SK-N-SH (cell line): ENCODE results near the gene RNFT2.

Experiments
- EP300 ChIP-seq, 2 experiments: IDR thresholded peaks; 2 replicates each; pipeline versions ENCODE4 v1.4.0 to v1.6.1; 2012; ENCODE audit warnings: borderline replicate concordance in 1 of 2, low read depth in 1 of 2, low read length in 1 of 2
- GATA2 ChIP-seq: sonication (generic); formaldehyde crosslinking; IDR thresholded peaks from 2 replicates; pipeline ENCODE4 v1.5.0; 2020; ENCODE audit warnings: mild to moderate bottlenecking, missing genetic modification reagents
- JUND ChIP-seq: IDR thresholded peaks from 2 replicates; pipeline ENCODE4 v1.4.0; 2012
- MEF2A ChIP-seq: IDR thresholded peaks from 2 replicates; pipeline ENCODE4 v1.4.0; 2012; ENCODE audit warnings: low read depth, borderline replicate concordance
- MXI1 ChIP-seq: IDR thresholded peaks from 2 replicates; pipeline ENCODE4 v1.6.1; 2012; ENCODE audit warnings: mild to moderate bottlenecking, low read depth, low read length, improper control_type of control experiment
- POLR2AphosphoS5 ChIP-seq: IDR thresholded peaks from 2 replicates; pipeline ENCODE4 v1.6.1; 2012; ENCODE audit warnings: low read depth, low read length
- TAF1 ChIP-seq: IDR thresholded peaks from 2 replicates; pipeline ENCODE4 v1.6.1; 2012; ENCODE audit warnings: low read depth, mild to moderate bottlenecking, low read length, moderate library complexity, borderline replicate concordance
- YY1 ChIP-seq: IDR thresholded peaks from 2 replicates; pipeline ENCODE4 v1.4.0; 2012; ENCODE audit warnings: low read depth, mild to moderate bottlenecking
- TF ChIP-seq, protein P1 (sequence below): IDR thresholded peaks from 2 replicates; pipeline ENCODE4 v1.6.1; 2012; ENCODE audit warnings: mild to moderate bottlenecking, low read depth, low read length, moderate library complexity
- TF ChIP-seq, protein P2 (sequence below): fragments of 200-600 bp; sonication (generic); IDR thresholded peaks from 2 replicates; pipeline ENCODE4 v1.6.1; 2017; ENCODE audit warnings: antibody characterized with exemption, mild to moderate bottlenecking, moderate library complexity
- TF ChIP-seq, protein P3 (sequence below): IDR thresholded peaks from 2 replicates; pipeline ENCODE4 v1.4.0; 2012; ENCODE audit warnings: low read depth, borderline replicate concordance

DNA sequence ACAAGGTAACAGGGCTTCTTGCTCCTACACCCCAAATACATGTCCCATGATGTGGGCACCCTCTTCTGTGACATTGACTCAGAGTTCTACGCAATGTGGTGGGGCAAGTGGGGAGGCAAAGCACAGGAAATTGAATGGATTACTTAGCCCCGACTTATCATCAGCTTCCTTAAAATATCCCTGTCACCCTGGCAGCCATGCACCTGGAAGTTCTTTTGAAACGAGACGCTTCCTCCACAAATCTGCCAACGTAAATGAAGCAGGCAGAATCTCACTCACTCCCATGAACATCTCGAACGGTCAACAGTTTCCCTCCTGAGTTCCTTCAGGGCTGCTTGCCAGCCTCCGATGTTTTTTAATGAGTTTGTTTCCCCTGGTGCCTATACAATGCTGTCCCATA, 33.5 kb downstream of the RNFT2 start:
- TF ChIP-seq, protein P1, sequence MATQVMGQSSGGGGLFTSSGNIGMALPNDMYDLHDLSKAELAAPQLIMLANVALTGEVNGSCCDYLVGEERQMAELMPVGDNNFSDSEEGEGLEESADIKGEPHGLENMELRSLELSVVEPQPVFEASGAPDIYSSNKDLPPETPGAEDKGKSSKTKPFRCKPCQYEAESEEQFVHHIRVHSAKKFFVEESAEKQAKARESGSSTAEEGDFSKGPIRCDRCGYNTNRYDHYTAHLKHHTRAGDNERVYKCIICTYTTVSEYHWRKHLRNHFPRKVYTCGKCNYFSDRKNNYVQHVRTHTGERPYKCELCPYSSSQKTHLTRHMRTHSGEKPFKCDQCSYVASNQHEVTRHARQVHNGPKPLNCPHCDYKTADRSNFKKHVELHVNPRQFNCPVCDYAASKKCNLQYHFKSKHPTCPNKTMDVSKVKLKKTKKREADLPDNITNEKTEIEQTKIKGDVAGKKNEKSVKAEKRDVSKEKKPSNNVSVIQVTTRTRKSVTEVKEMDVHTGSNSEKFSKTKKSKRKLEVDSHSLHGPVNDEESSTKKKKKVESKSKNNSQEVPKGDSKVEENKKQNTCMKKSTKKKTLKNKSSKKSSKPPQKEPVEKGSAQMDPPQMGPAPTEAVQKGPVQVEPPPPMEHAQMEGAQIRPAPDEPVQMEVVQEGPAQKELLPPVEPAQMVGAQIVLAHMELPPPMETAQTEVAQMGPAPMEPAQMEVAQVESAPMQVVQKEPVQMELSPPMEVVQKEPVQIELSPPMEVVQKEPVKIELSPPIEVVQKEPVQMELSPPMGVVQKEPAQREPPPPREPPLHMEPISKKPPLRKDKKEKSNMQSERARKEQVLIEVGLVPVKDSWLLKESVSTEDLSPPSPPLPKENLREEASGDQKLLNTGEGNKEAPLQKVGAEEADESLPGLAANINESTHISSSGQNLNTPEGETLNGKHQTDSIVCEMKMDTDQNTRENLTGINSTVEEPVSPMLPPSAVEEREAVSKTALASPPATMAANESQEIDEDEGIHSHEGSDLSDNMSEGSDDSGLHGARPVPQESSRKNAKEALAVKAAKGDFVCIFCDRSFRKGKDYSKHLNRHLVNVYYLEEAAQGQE = no peak
- TF ChIP-seq, protein P2, sequence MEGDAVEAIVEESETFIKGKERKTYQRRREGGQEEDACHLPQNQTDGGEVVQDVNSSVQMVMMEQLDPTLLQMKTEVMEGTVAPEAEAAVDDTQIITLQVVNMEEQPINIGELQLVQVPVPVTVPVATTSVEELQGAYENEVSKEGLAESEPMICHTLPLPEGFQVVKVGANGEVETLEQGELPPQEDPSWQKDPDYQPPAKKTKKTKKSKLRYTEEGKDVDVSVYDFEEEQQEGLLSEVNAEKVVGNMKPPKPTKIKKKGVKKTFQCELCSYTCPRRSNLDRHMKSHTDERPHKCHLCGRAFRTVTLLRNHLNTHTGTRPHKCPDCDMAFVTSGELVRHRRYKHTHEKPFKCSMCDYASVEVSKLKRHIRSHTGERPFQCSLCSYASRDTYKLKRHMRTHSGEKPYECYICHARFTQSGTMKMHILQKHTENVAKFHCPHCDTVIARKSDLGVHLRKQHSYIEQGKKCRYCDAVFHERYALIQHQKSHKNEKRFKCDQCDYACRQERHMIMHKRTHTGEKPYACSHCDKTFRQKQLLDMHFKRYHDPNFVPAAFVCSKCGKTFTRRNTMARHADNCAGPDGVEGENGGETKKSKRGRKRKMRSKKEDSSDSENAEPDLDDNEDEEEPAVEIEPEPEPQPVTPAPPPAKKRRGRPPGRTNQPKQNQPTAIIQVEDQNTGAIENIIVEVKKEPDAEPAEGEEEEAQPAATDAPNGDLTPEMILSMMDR = no peak
- no peak for TF ChIP-seq MXI1
- TF ChIP-seq, protein P3, sequence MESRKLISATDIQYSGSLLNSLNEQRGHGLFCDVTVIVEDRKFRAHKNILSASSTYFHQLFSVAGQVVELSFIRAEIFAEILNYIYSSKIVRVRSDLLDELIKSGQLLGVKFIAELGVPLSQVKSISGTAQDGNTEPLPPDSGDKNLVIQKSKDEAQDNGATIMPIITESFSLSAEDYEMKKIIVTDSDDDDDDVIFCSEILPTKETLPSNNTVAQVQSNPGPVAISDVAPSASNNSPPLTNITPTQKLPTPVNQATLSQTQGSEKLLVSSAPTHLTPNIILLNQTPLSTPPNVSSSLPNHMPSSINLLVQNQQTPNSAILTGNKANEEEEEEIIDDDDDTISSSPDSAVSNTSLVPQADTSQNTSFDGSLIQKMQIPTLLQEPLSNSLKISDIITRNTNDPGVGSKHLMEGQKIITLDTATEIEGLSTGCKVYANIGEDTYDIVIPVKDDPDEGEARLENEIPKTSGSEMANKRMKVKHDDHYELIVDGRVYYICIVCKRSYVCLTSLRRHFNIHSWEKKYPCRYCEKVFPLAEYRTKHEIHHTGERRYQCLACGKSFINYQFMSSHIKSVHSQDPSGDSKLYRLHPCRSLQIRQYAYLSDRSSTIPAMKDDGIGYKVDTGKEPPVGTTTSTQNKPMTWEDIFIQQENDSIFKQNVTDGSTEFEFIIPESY = no peak
- TF ChIP-seq JUND = no peak
- TF ChIP-seq EP300 (IDR thresholded peaks at IDR 0.05; ENCODE audit: borderline replicate concordance in 1 of 2, low read depth in 1 of 2, low read length in 1 of 2) = no peak
- no peak for TF ChIP-seq YY1
- TF ChIP-seq POLR2AphosphoS5 = no peak
- TF ChIP-seq GATA2 (CRISPR knock-in tag) = no peak
- TF ChIP-seq TAF1 = no peak
- TF ChIP-seq MEF2A = no peak
